DND-41 (cell line): ENCODE measurements around the gene F11R.
A peak's percentile ranks its signal among the peaks of the same experiment; 100 is the strongest.

Source experiments
- ATAC-seq: fragments of 200-7000 bp; cut with Tn5 transposase; 3 replicates; pipeline ENCODE4 v1.9.1; 2021; ENCODE audit warnings: low read depth; ENCODE audit not compliant: insufficient read depth
- DNase-seq: peaks from one replicate; pipeline ENCODE4 v3.0.0-alpha.2; 2020
- H2AFZ ChIP-seq: 2 replicates; pipeline ENCODE4 v1.6.0; 2012; ENCODE audit warnings: low read depth, low read length
- H3K27ac ChIP-seq: 2 replicates; pipeline ENCODE4 v1.5.1; 2012; ENCODE audit warnings: low read length, inconsistent platforms
- H3K27me3 ChIP-seq: fragments of 200-600 bp; sonication (generic); 2 replicates; pipeline ENCODE4 v1.6.0; 2012; ENCODE audit warnings: low read length, mild to moderate bottlenecking, inconsistent platforms; ENCODE audit not compliant: insufficient read depth, poor library complexity
- H3K36me3 ChIP-seq: 2 replicates; pipeline ENCODE4 v1.5.1; 2012; ENCODE audit warnings: low read length, inconsistent platforms; ENCODE audit not compliant: insufficient read depth
- H3K4me1 ChIP-seq: 2 replicates; pipeline ENCODE4 v1.5.1; 2012; ENCODE audit warnings: mild to moderate bottlenecking, low read length; ENCODE audit not compliant: insufficient read depth
- H3K4me2 ChIP-seq: 2 replicates; pipeline ENCODE4 v1.6.0; 2012; ENCODE audit warnings: mild to moderate bottlenecking, moderate library complexity, low read length, inconsistent platforms; ENCODE audit not compliant: insufficient read depth
- H3K4me3 ChIP-seq, 2 experiments: fragments of 200-600 bp in 1 of 2; shearing (Covaris generic) in 1 of 2; 2 replicates each; pipeline ENCODE4 v1.5.1; 2012 to 2016; ENCODE audit warnings: inconsistent platforms in 2 of 2, low read length in 2 of 2, mild to moderate bottlenecking in 2 of 2, low read depth in 1 of 2, moderate library complexity in 1 of 2
- H3K79me2 ChIP-seq: 2 replicates; pipeline ENCODE4 v1.6.0; 2012; ENCODE audit warnings: low read length, inconsistent platforms; ENCODE audit not compliant: insufficient read depth
- H3K9ac ChIP-seq: 2 replicates; pipeline ENCODE4 v1.6.0; 2012; ENCODE audit warnings: low read depth, mild to moderate bottlenecking, inconsistent platforms, low read length, moderate library complexity
- H3K9me3 ChIP-seq: 2 replicates; pipeline ENCODE4 v1.5.1; 2012; ENCODE audit warnings: low read length, moderate library complexity, mild to moderate bottlenecking, inconsistent platforms; ENCODE audit not compliant: insufficient read depth, severe bottlenecking
- H4K20me1 ChIP-seq: 2 replicates; pipeline ENCODE4 v1.6.0; 2012; ENCODE audit warnings: low read length; ENCODE audit not compliant: insufficient read depth
- CTCF ChIP-seq: IDR thresholded peaks from 2 replicates; pipeline ENCODE4 v1.5.1; 2012; ENCODE audit warnings: borderline replicate concordance, low read length, moderate library complexity, mild to moderate bottlenecking; ENCODE audit not compliant: poor library complexity, severe bottlenecking; ENCODE audit errors: extremely low read depth
- EZH2 ChIP-seq: IDR thresholded peaks from 3 replicates; pipeline ENCODE4 v1.6.1; 2012; ENCODE audit warnings: borderline replicate concordance, low read depth, mild to moderate bottlenecking, moderate library complexity, low read length, inconsistent platforms; ENCODE audit not compliant: severe bottlenecking

F11R gene

GRCh38 chr1:161013488-161014230 lies 7.3 kb downstream of the F11R start:
- H3K9ac ChIP-seq, result no peak overlapping the region
- peak overlapping the region; percentile 16 for H3K27ac ChIP-seq
- H4K20me1 ChIP-seq, result no peaks in the 10 kb centered on the region
- peak overlapping the region; percentile 12; the same call in 1 of the 2 replicates for H2AFZ ChIP-seq
- ATAC-seq, result peak; percentile 92
- H3K4me3 ChIP-seq, result no peak overlapping the region
- H3K27me3 ChIP-seq, result no peaks in the 10 kb centered on the region
- H3K79me2 ChIP-seq, result no peaks in the 10 kb centered on the region
- H3K9me3 ChIP-seq, result no peaks in the 10 kb centered on the region
- H3K4me2 ChIP-seq, result no peak overlapping the region
- H3K36me3 ChIP-seq, result no peaks in the 10 kb centered on the region
- peak; percentile 78 for DNase-seq
- TF ChIP-seq CTCF (no peak), EZH2 (no peak)
- peaks cover 16% of the 10 kb centered on the region for H3K4me1 ChIP-seq

- DNase-seq, result no peak
- TF ChIP-seq EZH2, result no peak
- TF ChIP-seq CTCF, result no peak
- no peak overlapping the region for H3K4me2 ChIP-seq
Observed at GRCh38 chr1:161013131-161013487, 7.8 kb downstream of the F11R start.

GRCh38 chr1:161012420-161012819 lies 8.5 kb downstream of the F11R start:
- Histone ChIP-seq H3K27me3 (no peaks in the 10 kb centered on the region), H4K20me1 (no peaks in the 10 kb centered on the region), H3K27ac (no peak overlapping the region), H3K4me2 (no peak overlapping the region), H3K36me3 (no peaks in the 10 kb centered on the region), H3K9me3 (no peaks in the 10 kb centered on the region), H3K4me1 (peaks cover 16% of the 10 kb centered on the region), H3K4me3 (no peak overlapping the region), H2AFZ (no peak overlapping the region), H3K79me2 (no peaks in the 10 kb centered on the region), H3K9ac (no peak overlapping the region)
- no peak for DNase-seq
- ATAC-seq, result no peak
- TF ChIP-seq EZH2 (no peak), CTCF (no peak)

More at GRCh38 chr1:161013131-161013487, 7.8 kb downstream of the F11R start:
- H3K4me3 ChIP-seq, result no peak overlapping the region
- peak overlapping the region; percentile 12; the same call in 1 of the 2 replicates for H2AFZ ChIP-seq
- peak; percentile 27; the same call in 2 of the 3 replicates for ATAC-seq
- no peaks in the 10 kb centered on the region for H3K9me3 ChIP-seq
- no peaks in the 10 kb centered on the region for H3K36me3 ChIP-seq
- no peaks in the 10 kb centered on the region for H3K27me3 ChIP-seq
- H3K9ac ChIP-seq, result no peak overlapping the region
- peak overlapping the region; percentile 53 for H3K27ac ChIP-seq
- H3K79me2 ChIP-seq, result no peaks in the 10 kb centered on the region
- H4K20me1 ChIP-seq, result no peaks in the 10 kb centered on the region
- H3K4me1 ChIP-seq, result peaks cover 16% of the 10 kb centered on the region
